ENCODE measurements around the gene ARHGAP31.

ARHGAP31 gene

DNA sequence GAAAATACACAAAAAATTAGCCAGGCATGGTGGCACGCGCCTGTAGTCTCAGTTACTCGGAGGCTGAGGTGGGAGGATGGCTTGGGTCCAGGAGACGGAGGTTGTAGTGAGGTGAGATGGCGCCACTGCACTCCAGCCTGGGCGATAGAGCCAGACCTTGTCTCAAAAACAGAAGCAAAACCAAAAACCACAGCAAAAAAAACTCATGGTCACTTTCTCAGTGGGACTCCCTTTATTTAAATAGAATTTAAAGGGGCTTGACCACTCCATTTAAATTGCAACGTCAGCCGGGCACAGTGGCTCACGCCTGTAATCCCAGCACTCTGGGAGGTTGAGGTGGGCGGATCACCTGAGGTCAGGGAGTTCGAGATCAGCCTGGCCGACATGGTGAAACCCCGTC is 32.8 kb downstream of the ARHGAP31 start:
- H3K27me3 ChIP-seq (ENCODE audit: insufficient read depth, low read length), result 0 out of 2 replicates have a peak, but pooled peaks cover 5% of the 10 kb centered on the region
- H3K4me2 ChIP-seq (ENCODE audit: low read length), result no peak overlapping the region
- H3K36me3 ChIP-seq (ENCODE audit: insufficient read depth, low read length), result no peaks in the 10 kb centered on the region
- TF ChIP-seq, protein P1, sequence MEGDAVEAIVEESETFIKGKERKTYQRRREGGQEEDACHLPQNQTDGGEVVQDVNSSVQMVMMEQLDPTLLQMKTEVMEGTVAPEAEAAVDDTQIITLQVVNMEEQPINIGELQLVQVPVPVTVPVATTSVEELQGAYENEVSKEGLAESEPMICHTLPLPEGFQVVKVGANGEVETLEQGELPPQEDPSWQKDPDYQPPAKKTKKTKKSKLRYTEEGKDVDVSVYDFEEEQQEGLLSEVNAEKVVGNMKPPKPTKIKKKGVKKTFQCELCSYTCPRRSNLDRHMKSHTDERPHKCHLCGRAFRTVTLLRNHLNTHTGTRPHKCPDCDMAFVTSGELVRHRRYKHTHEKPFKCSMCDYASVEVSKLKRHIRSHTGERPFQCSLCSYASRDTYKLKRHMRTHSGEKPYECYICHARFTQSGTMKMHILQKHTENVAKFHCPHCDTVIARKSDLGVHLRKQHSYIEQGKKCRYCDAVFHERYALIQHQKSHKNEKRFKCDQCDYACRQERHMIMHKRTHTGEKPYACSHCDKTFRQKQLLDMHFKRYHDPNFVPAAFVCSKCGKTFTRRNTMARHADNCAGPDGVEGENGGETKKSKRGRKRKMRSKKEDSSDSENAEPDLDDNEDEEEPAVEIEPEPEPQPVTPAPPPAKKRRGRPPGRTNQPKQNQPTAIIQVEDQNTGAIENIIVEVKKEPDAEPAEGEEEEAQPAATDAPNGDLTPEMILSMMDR (IDR thresholded peaks at IDR 0.05; ENCODE audit: low read length), result no peak
- TF ChIP-seq EZH2 (IDR thresholded peaks at IDR 0.05; ENCODE audit: borderline replicate concordance, low read length), result no peak
- no peak overlapping the region for H3K4me3 ChIP-seq (ENCODE audit: low read depth, low read length, poor library complexity, severe bottlenecking)
- no peak overlapping the region for H3K27ac ChIP-seq (ENCODE audit: low read depth, low read length, poor library complexity, severe bottlenecking)
- H4K20me1 ChIP-seq (ENCODE audit: insufficient read depth, low read length), result no peaks in the 10 kb centered on the region
- no peaks in the 10 kb centered on the region for H3K9me3 ChIP-seq (ENCODE audit: low read length)
- peaks cover 8% of the 10 kb centered on the region for H3K4me1 ChIP-seq (ENCODE audit: insufficient read depth, low read length, severe bottlenecking)
- no peaks in the 10 kb centered on the region for H3F3A ChIP-seq (ENCODE audit: insufficient read depth, low read length)
- H3K9ac ChIP-seq (ENCODE audit: low read length), result no peak overlapping the region
- H3K9me2 ChIP-seq (ENCODE audit: low read depth, low read length), result no peaks in the 10 kb centered on the region
- no peak overlapping the region for H2AFZ ChIP-seq (ENCODE audit: low read length)
- no peaks in the 10 kb centered on the region for H3K79me2 ChIP-seq (ENCODE audit: insufficient read depth, low read length)

DNA sequence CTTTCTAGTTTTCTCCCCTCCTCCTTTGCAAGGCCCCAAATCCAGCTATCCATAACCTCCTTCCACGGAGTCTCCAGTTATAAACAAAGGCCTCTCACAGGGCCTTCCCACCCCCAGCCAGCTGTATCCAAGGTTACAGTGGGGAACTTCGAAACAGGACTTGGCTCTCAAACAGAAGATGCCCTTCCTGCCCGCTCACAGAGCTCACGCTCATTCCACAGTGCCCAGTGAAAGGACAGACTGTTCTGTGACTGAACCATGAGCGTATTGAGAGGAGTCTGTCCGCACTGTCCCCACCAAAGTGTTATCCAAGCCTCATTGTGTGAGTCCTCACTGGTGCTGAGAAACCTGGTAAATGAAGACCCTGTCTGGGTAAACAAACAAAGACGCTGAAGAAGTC is 35.4 kb downstream of the ARHGAP31 start:
- H3K79me2 ChIP-seq (ENCODE audit: insufficient read depth, low read length), result no peaks in the 10 kb centered on the region
- H3K9me2 ChIP-seq (ENCODE audit: low read depth, low read length), result no peaks in the 10 kb centered on the region
- H3K4me2 ChIP-seq (ENCODE audit: low read length), result no peak overlapping the region
- no peaks in the 10 kb centered on the region for H3K36me3 ChIP-seq (ENCODE audit: insufficient read depth, low read length)
- H2AFZ ChIP-seq (ENCODE audit: low read length), result no peak overlapping the region
- H3K9me3 ChIP-seq (ENCODE audit: low read length), result no peaks in the 10 kb centered on the region
- TF ChIP-seq EZH2 (IDR thresholded peaks at IDR 0.05; ENCODE audit: borderline replicate concordance, low read length), result no peak
- TF ChIP-seq, protein P1 (IDR thresholded peaks at IDR 0.05; ENCODE audit: low read length), result no peak
- H3K4me1 ChIP-seq (ENCODE audit: insufficient read depth, low read length, severe bottlenecking), result no peaks in the 10 kb centered on the region
- H3K9ac ChIP-seq (ENCODE audit: low read length), result no peak overlapping the region
- H3K27ac ChIP-seq (ENCODE audit: low read depth, low read length, poor library complexity, severe bottlenecking), result no peak overlapping the region
- no peak overlapping the region for H3K4me3 ChIP-seq (ENCODE audit: low read depth, low read length, poor library complexity, severe bottlenecking)
- no peaks in the 10 kb centered on the region for H4K20me1 ChIP-seq (ENCODE audit: insufficient read depth, low read length)
- H3K27me3 ChIP-seq (ENCODE audit: insufficient read depth, low read length), result 0 out of 2 replicates have a peak, but pooled peaks cover 5% of the 10 kb centered on the region
- no peaks in the 10 kb centered on the region for H3F3A ChIP-seq (ENCODE audit: insufficient read depth, low read length)

DNA sequence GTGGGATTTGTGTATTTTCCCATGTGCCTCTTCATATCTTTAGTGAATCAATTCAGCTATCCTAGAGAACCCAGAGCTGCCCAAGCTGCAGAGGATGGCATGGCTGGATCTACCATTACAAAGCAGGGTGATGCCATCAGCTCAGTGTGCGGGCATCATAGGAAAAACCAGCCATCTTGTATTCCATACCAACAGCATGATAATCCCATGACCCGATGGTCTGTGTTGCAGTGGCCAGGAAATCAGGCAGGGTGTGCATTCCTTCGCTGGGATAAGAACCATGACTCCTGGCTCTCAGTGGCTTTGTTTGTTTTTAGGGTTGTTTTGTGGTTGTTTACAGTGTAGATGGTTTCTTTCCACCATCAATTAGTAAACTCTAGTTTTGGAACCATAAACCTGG is 36.0 kb downstream of the ARHGAP31 start:
- no peaks in the 10 kb centered on the region for H4K20me1 ChIP-seq (ENCODE audit: insufficient read depth, low read length)
- no peaks in the 10 kb centered on the region for H3K9me3 ChIP-seq (ENCODE audit: low read length)
- no peak overlapping the region for H3K4me3 ChIP-seq (ENCODE audit: low read depth, low read length, poor library complexity, severe bottlenecking)
- H3K27ac ChIP-seq (ENCODE audit: low read depth, low read length, poor library complexity, severe bottlenecking), result no peak overlapping the region
- H3K36me3 ChIP-seq (ENCODE audit: insufficient read depth, low read length), result no peaks in the 10 kb centered on the region
- TF ChIP-seq, protein P1 (IDR thresholded peaks at IDR 0.05; ENCODE audit: low read length), result no peak
- H3K4me2 ChIP-seq (ENCODE audit: low read length), result no peak overlapping the region
- no peak overlapping the region for H2AFZ ChIP-seq (ENCODE audit: low read length)
- H3K9ac ChIP-seq (ENCODE audit: low read length), result no peak overlapping the region
- H3K27me3 ChIP-seq (ENCODE audit: insufficient read depth, low read length), result 0 out of 2 replicates have a peak, but pooled peaks cover 5% of the 10 kb centered on the region
- no peaks in the 10 kb centered on the region for H3K4me1 ChIP-seq (ENCODE audit: insufficient read depth, low read length, severe bottlenecking)
- no peaks in the 10 kb centered on the region for H3K79me2 ChIP-seq (ENCODE audit: insufficient read depth, low read length)
- H3K9me2 ChIP-seq (ENCODE audit: low read depth, low read length), result no peaks in the 10 kb centered on the region
- no peaks in the 10 kb centered on the region for H3F3A ChIP-seq (ENCODE audit: insufficient read depth, low read length)
